Measurements from ENCODE around the gene ADORA1. TPM values are rescaled to one million over a fixed set of nuclear protein-coding genes. Genes with fewer than 3 reads are reported as not detected.

ADORA1 gene
- total RNA-seq, 3 donors from 2014 or later, result 0.53 to 1.3 (median 0.78) TPM

GRCh38 chr1:203201516-203202205 is 74.1 kb downstream of the ADORA1 start:
- intact Hi-C loops (cut with DNase I, micrococcal nuclease), result no loop called here
- Histone ChIP-seq H3K4me1 (ENCODE audit: low read depth) (no peaks in the 10 kb centered on the region), H3K4me3 (no peak overlapping the region), H3K36me3 (ENCODE audit: low read depth) (no peaks in the 10 kb centered on the region), H3K9me3 (no peaks in the 10 kb centered on the region)
- ATAC-seq (no peak), DNase-seq (no peak)
- no peak for TF ChIP-seq CTCF (IDR thresholded peaks at IDR 0.05)

- Histone ChIP-seq H3K4me1 (ENCODE audit: low read depth) (no peaks in the 10 kb centered on the region), H3K36me3 (ENCODE audit: low read depth) (no peaks in the 10 kb centered on the region), H3K9me3 (no peaks in the 10 kb centered on the region), H3K4me3 (no peak overlapping the region)
- DNase-seq (peak in 2 of 3 donors; percentile 35 to 38), ATAC-seq (peak; percentile 75)
- TF ChIP-seq CTCF (IDR thresholded peaks at IDR 0.05), result no peak
- intact Hi-C loops (cut with DNase I, micrococcal nuclease), result no loop called here
These were observed 75.1 kb downstream of the ADORA1 start for GRCh38 chr1:203202431-203203245.

- intact Hi-C loops (cut with DNase I, micrococcal nuclease), result no loop called here
- H3K4me3 ChIP-seq, result no peak overlapping the region
- H3K36me3 ChIP-seq (ENCODE audit: low read depth), result no peaks in the 10 kb centered on the region
- DNase-seq, result no peak
- H3K4me1 ChIP-seq (ENCODE audit: low read depth), result no peaks in the 10 kb centered on the region
- no peak for ATAC-seq
- H3K9me3 ChIP-seq, result no peaks in the 10 kb centered on the region
- no peak for TF ChIP-seq CTCF (IDR thresholded peaks at IDR 0.05)
These were observed 77.2 kb downstream of the ADORA1 start for GRCh38 chr1:203204756-203205155.

GRCh38 chr1:203206129-203206687 is 78.7 kb downstream of the ADORA1 start:
- H3K9me3 ChIP-seq, result no peaks in the 10 kb centered on the region
- no peaks in the 10 kb centered on the region for H3K36me3 ChIP-seq (ENCODE audit: low read depth)
- ATAC-seq, result no peak
- H3K4me1 ChIP-seq (ENCODE audit: low read depth), result no peaks in the 10 kb centered on the region
- intact Hi-C loops (cut with DNase I, micrococcal nuclease), result no loop called here
- no peak for DNase-seq
- TF ChIP-seq CTCF (IDR thresholded peaks at IDR 0.05), result no peak
- H3K4me3 ChIP-seq, result no peak overlapping the region

GRCh38 chr1:203207751-203208150 is 80.2 kb downstream of the ADORA1 start:
- Histone ChIP-seq H3K36me3 (ENCODE audit: low read depth) (no peaks in the 10 kb centered on the region), H3K4me1 (ENCODE audit: low read depth) (no peaks in the 10 kb centered on the region), H3K9me3 (no peaks in the 10 kb centered on the region), H3K4me3 (no peak overlapping the region)
- ATAC-seq, result no peak
- no peak for DNase-seq
- intact Hi-C loops (cut with DNase I, micrococcal nuclease), result no loop called here
- TF ChIP-seq CTCF (IDR thresholded peaks at IDR 0.05), result no peak
